Epithelial cell of proximal tubule (primary cell): ENCODE measurements around the gene TRAF3. TPM values are rescaled to one million over a fixed set of nuclear protein-coding genes. Genes with fewer than 3 reads are reported as not detected.

Experiments used
- DNase-seq: peaks from one replicate; pipeline ENCODE4 v3.0.0-alpha.2; 2011; ENCODE audit warnings: low read depth
- H3K4me3 ChIP-seq: 2 replicates; pipeline ENCODE4 v1.5.1; 2011; ENCODE audit warnings: low read depth, mild to moderate bottlenecking, low read length
- total RNA-seq: library from RNA; depleted of rRNA; stranded (reverse); fragments of >200 nt; gene quantifications from 2 replicates; pipeline ENCODE4 v1.2.3, GENCODE V29; 2015
- TF ChIP-seq, protein P1 (sequence below): conservative IDR thresholded peaks from 2 replicates; pipeline ENCODE4 v1.5.1; 2012; ENCODE audit warnings: low read depth, mild to moderate bottlenecking, low read length

TRAF3 gene
- total RNA-seq, 1 donor from 2014 or later: 21.9 TPM

DNA sequence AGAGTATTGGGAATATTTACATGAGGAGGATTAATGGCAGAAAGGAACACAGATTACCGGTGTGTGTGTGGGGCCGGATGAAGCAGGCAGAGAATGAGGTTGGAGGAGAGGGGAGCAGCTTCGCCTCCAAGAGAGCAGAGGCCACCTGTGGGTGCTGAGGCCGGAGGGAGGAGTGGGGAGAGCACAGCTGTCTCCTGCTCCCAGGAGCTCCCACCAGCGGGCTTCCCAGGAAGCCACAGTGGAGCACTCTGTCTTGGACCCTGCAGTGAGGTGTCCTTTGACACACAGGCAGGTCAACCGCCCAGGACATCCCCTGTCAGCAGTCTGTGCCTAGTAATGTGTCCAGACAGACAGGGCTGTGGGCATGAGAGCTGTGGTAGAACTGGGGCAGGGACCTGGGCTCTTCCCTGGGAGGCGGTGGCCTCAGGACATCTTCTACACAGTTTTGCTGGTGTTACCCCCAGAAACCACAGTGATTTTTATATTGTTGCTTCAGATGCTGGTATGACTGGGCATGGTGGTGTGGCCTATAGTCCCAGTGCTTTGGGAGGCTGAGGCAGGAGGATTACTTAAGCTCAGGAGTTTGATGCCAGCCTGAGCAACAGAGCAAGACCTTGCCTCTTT, 126.8 kb downstream of the TRAF3 start:
- DNase-seq: no peak
- no peak overlapping the region for H3K4me3 ChIP-seq
- TF ChIP-seq, protein P1, sequence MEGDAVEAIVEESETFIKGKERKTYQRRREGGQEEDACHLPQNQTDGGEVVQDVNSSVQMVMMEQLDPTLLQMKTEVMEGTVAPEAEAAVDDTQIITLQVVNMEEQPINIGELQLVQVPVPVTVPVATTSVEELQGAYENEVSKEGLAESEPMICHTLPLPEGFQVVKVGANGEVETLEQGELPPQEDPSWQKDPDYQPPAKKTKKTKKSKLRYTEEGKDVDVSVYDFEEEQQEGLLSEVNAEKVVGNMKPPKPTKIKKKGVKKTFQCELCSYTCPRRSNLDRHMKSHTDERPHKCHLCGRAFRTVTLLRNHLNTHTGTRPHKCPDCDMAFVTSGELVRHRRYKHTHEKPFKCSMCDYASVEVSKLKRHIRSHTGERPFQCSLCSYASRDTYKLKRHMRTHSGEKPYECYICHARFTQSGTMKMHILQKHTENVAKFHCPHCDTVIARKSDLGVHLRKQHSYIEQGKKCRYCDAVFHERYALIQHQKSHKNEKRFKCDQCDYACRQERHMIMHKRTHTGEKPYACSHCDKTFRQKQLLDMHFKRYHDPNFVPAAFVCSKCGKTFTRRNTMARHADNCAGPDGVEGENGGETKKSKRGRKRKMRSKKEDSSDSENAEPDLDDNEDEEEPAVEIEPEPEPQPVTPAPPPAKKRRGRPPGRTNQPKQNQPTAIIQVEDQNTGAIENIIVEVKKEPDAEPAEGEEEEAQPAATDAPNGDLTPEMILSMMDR: no peak

DNA sequence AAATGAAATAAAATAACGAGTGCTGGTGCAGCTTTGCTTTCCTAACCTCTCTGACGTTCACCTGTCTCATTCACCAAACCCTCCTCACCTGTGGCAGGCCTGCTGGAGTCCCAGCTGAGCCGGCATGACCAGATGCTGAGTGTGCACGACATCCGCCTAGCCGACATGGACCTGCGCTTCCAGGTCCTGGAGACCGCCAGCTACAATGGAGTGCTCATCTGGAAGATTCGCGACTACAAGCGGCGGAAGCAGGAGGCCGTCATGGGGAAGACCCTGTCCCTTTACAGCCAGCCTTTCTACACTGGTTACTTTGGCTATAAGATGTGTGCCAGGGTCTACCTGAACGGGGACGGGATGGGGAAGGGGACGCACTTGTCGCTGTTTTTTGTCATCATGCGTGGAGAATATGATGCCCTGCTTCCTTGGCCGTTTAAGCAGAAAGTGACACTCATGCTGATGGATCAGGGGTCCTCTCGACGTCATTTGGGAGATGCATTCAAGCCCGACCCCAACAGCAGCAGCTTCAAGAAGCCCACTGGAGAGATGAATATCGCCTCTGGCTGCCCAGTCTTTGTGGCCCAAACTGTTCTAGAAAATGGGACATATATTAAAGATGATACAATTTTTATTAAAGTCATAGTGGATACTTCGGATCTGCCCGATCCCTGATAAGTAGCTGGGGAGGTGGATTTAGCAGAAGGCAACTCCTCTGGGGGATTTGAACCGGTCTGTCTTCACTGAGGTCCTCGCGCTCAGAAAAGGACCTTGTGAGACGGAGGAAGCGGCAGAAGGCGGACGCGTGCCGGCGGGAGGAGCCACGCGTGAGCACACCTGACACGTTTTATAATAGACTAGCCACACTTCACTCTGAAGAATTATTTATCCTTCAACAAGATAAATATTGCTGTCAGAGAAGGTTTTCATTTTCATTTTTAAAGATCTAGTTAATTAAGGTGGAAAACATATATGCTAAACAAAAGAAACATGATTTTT, 128.2 kb downstream of the TRAF3 start:
- DNase-seq: no peak
- TF ChIP-seq, protein P1: no peak
- no peak overlapping the region for H3K4me3 ChIP-seq

DNA sequence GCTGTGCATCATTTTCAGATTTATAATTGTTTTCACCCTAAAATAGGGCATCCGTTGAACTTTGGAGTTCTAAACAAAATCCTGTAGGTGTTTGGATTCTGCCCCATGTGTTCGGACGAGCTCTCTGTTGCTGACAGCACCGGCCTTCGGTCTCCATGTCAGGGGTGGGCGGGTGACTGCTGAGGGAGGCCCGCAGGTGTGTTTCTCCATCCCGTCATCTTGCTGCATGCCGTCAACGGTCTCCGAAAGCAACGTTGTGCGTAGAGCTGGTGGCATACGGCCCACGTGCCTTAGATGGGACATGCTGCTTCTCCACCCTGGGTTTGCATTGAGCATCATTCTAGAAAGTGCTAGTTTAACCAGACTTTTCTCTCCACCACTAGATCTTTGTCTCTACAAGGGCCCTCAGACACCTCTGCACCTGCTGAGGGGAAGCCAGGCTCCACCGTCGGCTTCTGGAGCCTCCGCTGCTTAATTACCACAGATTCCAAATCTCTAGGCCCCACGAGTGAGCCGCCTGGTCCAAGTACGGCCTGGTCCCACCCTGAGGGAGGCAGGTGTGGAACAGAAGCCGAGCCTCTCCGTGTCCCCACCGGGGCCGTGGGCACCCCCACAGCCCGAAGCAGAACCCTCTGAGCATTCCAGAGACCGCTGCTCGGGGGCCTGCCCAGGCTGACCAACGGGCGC, 129.5 kb downstream of the TRAF3 start:
- TF ChIP-seq, protein P1: no peak
- no peak for DNase-seq
- no peak overlapping the region for H3K4me3 ChIP-seq

DNA sequence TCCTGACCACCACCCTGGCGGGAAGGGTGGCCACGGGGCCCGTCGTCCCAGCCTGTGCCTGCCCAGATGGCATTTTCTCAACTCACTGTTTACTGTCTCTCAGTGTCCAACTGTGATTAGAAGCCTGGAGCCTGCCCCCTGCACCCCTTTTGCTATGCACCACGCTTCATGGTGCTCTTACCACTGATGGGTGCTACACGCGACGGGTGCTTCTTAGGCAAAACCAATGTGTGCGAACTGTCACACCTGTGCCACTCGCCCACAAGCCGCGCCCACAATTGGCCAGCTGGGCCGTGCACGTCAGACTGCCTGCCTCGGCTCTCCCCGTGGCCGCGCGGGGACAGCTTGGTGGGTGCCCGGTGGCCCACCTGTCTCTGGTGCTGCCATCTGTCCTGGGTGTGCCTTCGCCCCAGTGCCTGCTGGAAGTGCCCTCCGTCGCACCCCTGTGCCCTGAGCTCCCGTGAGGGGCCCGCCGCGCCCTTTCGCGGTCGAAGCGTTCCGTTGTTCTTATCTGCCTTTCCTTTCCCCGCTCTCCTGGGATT, 130.1 kb downstream of the TRAF3 start:
- no peak for DNase-seq
- TF ChIP-seq, protein P1: no peak

DNA sequence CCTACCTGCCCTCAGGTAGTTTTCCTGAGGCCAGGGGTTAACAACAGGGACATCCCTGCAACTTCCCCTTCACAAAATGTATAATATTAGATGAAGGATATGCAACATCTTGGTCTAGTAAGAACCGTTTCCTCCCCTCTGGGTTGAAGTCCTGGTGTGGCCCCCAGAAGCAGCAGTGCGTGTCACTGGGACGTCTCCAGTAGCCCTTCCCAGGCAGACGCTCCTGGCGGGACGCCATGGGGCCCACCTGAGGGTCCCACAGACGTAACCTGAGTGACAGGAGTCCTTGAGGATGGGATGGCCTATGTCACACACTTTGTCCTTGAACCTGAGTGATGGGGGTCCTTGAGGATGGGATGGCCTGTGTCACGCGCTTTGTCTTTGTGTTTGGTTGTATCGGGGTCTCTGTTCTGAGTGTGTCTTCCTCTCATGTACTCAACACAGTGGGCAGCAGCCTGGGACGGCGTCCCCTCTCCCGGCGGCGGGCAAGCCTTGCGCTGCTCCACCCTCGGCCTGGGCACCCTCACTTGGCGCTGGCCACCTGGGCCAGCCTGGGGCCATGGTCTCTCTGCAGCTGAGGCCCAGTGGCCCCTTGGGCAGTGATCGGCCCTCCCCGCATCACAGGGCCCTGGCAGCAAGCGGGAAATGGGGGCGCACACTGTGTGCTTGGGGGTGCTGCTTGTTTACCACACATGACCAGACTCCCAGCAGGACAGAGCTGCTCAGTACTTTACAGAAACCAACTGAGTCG, 130.9 kb downstream of the TRAF3 start:
- H3K4me3 ChIP-seq: no peak overlapping the region
- TF ChIP-seq, protein P1: no peak

More for the DNA sequence above, 130.1 kb downstream of the TRAF3 start:
- H3K4me3 ChIP-seq: no peak overlapping the region

More for the DNA sequence above, 130.9 kb downstream of the TRAF3 start:
- DNase-seq: no peak
